Measurements from ENCODE around the gene PRSS33.

DNA sequence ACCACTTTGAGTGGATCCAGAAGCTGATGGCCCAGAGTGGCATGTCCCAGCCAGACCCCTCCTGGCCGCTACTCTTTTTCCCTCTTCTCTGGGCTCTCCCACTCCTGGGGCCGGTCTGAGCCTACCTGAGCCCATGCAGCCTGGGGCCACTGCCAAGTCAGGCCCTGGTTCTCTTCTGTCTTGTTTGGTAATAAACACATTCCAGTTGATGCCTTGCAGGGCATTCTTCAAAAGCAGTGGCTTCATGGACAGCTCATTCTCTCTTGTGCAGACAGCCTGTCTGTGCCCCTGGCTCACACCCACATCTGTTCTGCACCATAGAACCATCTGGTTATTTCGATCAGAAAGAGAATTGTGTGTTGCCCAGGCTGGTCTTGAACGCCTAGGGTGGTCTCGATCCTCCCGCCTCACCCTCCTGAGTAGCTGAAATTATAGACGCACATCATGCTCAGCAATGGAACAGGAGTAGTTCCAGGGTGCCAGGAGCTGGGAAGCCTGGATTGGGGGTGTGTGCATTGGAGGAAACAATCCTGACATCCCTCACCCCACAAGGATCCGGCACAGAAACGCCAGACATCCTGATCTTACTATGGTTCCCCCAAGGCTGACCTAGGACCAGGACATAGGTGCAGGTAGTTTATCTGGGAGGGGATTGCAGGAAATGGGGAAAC, 34.3 kb upstream of the PRSS33 start:
- TF ChIP-seq RFX5 (IDR thresholded peaks at IDR 0.05; ENCODE audit: low read depth, low read length) (no peak), ZNF274 (IDR thresholded peaks at IDR 0.05; ENCODE audit: borderline replicate concordance, low read depth, low read length) (no peak), POLR2A (conservative IDR thresholded peaks at IDR 0.05) (no peak), ZNF232 (CRISPR knock-in tag; IDR thresholded peaks at IDR 0.05) (no peak), LCOR (CRISPR knock-in tag; IDR thresholded peaks at IDR 0.05) (no peak), SAP30 (IDR thresholded peaks at IDR 0.05; ENCODE audit: borderline replicate concordance, insufficient read depth, low read depth, low read length, poor library complexity, severe bottlenecking) (no peak), SMAD4 (CRISPR knock-in tag; conservative IDR thresholded peaks at IDR 0.05) (no peak), SREBF2 (CRISPR knock-in tag; IDR thresholded peaks at IDR 0.05) (no peak), TRIM28 (IDR thresholded peaks at IDR 0.05) (no peak)

Data from K562 (cell line).